BJ (cell line): Measurements from ENCODE around the gene CCDC187. TPM values are rescaled to one million over a fixed set of nuclear protein-coding genes. Genes with fewer than 3 reads are reported as not detected.

Experiments used
- CTCF ChIA-PET: fragments of 350-600 bp; formaldehyde crosslinking; extraction: SDS; loops from one replicate; lab custom pipeline; 2021; ENCODE audit warnings: antibody characterized with exemption, inconsistent platforms; lab: Yijun Ruan, JAX
- POLR2A ChIA-PET: fragments of 300-600 bp; sonication (Branson Sonifier 250); formaldehyde crosslinking; extraction: SDS; loops from one replicate; lab custom pipeline; 2021; ENCODE audit warnings: antibody characterized with exemption; lab: Charles Lee
- DNase-seq: peaks from one replicate; pipeline ENCODE4 v3.0.0-alpha.2; 2011; ENCODE audit warnings: low read depth
- H3K27me3 ChIP-seq: 2 replicates; pipeline ENCODE4 v1.6.0; 2011; ENCODE audit warnings: low read length; ENCODE audit not compliant: control insufficient read depth, insufficient read depth
- H3K36me3 ChIP-seq: 2 replicates; pipeline ENCODE4 v1.5.1; 2011; ENCODE audit warnings: low read length; ENCODE audit not compliant: control insufficient read depth, insufficient read depth
- H3K4me3 ChIP-seq: 2 replicates; pipeline ENCODE4 v1.5.1; 2011; ENCODE audit warnings: low read depth, mild to moderate bottlenecking, control low read depth, low read length
- polyA plus RNA-seq: library from polyadenylated mRNA; depleted of rRNA; stranded (reverse); fragments of >200 nt; gene quantifications from 2 replicates; pipeline ENCODE4 v1.2.3, GENCODE V29; 2011
- TF ChIP-seq, protein P1 (sequence below): IDR thresholded peaks from 2 replicates; pipeline ENCODE4 v1.5.1; 2011; ENCODE audit warnings: low read depth, mild to moderate bottlenecking, control low read depth, inconsistent platforms, low read length, moderate library complexity; ENCODE audit not compliant: insufficient read depth

CCDC187 gene
- polyA plus RNA-seq, 1 experiment, result not detected

DNA sequence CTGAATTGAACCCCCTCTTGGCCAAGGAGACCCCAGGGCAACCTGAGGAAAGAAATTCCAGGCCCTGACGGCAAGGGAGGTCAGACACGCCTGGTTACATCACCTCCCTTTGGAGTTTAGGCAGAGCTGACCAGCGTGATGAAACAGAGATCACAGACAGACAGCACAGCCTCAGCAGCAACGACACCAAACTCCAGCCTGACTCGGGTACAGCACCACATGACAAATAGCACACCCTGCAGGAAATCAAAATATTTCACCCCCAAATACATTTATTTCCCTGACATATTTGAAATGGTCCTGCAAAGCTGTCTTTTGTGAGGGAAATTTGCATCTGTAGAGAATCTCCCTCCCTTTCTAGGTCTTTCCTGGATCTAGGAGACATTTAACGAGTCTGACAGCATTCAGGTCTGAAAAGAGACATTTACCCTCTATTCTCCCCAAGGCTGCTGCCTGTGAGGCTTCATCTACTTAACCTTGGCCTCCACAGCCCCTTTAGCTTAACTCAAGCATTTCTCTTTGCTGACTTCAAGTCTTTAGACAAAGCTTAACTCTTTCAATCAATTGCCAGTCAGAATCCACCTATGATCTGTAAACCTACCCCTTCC, 60.9 kb downstream of the CCDC187 start:
- no peak overlapping the region for H3K4me3 ChIP-seq
- H3K36me3 ChIP-seq, result no peaks in the 10 kb centered on the region
- CTCF ChIA-PET, result interaction anchor here (0.8 to 1.2 kb wide), 2 partner anchors 16 to 18 kb away, joined by 3 read pairs; no protein-coding TSS in a partner anchor
- TF ChIP-seq, protein P1, sequence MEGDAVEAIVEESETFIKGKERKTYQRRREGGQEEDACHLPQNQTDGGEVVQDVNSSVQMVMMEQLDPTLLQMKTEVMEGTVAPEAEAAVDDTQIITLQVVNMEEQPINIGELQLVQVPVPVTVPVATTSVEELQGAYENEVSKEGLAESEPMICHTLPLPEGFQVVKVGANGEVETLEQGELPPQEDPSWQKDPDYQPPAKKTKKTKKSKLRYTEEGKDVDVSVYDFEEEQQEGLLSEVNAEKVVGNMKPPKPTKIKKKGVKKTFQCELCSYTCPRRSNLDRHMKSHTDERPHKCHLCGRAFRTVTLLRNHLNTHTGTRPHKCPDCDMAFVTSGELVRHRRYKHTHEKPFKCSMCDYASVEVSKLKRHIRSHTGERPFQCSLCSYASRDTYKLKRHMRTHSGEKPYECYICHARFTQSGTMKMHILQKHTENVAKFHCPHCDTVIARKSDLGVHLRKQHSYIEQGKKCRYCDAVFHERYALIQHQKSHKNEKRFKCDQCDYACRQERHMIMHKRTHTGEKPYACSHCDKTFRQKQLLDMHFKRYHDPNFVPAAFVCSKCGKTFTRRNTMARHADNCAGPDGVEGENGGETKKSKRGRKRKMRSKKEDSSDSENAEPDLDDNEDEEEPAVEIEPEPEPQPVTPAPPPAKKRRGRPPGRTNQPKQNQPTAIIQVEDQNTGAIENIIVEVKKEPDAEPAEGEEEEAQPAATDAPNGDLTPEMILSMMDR, result no peak
- POLR2A ChIA-PET, result no interaction called here
- peaks cover 5% of the 10 kb centered on the region for H3K27me3 ChIP-seq
- DNase-seq, result no peak

DNA sequence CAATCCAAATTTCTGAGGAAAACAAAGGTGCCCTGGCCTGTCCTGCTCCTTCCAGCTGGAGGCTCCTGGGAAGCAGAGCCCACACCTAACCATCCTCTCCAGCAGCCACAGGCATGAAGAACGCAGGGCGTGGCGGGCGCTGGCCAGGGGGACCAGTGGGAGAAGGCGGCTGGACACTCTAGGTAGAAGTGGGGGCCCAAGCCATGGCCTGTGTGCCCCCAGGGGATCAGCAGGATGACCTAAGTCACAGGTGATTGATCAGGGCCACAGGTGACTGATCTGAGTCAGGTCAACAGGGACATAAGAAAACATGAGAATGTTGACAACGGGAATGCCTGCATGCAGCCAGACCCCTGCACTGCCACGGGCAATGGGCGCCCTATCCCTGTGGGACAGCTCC, 61.6 kb downstream of the CCDC187 start:
- DNase-seq, result no peak
- Histone ChIP-seq H3K4me3 (no peak overlapping the region), H3K27me3 (peaks cover 4% of the 10 kb centered on the region), H3K36me3 (no peaks in the 10 kb centered on the region)
- TF ChIP-seq, protein P1, result no peak
- ChIA-PET POLR2A (no interaction called here), CTCF (interaction anchor here (0.8 to 1.2 kb wide), 2 partner anchors 16 to 17 kb away, joined by 3 read pairs; no protein-coding TSS in a partner anchor)

DNA sequence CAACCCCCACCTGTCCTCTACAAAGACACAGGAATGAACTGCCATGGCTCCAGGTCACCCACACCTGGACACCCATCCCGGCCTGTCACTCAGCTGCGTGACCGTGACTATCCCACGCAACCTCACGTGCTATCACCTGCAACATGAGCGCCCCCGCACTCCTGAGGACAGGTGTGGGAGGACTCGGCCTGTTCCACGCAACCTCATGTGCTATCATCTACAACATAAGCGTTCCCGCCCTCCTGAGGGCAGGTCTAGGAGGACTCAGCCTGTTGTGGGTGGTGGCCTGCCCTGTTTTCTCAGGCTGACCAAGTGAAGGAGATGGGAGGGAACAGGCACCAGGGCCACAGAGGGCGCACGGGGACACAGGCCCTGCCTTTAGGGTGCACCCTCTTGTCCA, 62.4 kb downstream of the CCDC187 start:
- no peak for DNase-seq
- Histone ChIP-seq H3K36me3 (peaks cover 3% of the 10 kb centered on the region), H3K27me3 (peaks cover under 1% of the 10 kb centered on the region; the same call in 1 of the 2 replicates), H3K4me3 (no peak overlapping the region)
- ChIA-PET POLR2A (no interaction called here), CTCF (no interaction called here)
- TF ChIP-seq, protein P1, result no peak

DNA sequence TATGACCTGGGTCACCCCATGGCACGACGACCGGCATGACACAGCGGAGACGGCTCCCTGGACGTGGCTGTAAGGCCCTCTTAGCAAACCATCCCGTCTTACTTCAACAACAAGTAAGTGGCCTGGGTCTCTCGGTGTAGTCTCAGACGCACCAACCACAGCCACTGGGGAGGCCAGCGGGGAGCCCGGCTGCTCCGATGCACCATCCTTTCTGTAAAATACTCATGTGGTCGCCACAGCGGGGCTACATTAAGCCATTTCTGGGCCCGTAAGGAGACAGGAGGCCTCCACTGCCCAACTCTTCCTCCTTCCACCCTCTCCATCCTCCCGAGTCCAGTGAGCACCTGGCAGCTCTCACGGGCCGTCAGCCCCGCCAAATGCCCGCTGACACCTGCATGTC, 63.0 kb downstream of the CCDC187 start:
- ChIA-PET CTCF (interaction anchor here (1.2 kb wide), 1 partner anchor 14 kb away, joined by 4 read pairs; no protein-coding TSS in a partner anchor), POLR2A (no interaction called here)
- Histone ChIP-seq H3K36me3 (peaks cover 4% of the 10 kb centered on the region), H3K27me3 (no peaks in the 10 kb centered on the region), H3K4me3 (no peak overlapping the region)
- DNase-seq, result no peak
- TF ChIP-seq, protein P1, result no peak

DNA sequence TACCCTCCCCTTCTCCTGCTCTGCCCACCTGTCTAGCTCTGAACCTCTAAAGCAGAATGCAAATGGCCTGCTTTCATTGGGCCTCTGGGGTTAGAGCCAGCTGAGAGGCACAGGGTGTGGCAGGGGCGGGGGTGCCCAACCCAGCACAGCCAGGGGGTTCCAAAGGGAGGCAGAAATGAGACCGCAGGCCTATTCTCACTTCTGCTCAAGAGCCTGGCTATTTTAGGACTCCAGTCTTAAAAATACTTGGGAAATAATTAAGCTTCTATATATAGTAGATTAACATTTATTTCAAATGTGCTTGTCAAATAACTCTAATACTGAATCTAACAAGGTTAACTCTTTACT, 63.9 kb downstream of the CCDC187 start:
- POLR2A ChIA-PET, result no interaction called here

More for the DNA sequence above, 63.9 kb downstream of the CCDC187 start:
- no peak for DNase-seq
- TF ChIP-seq, protein P1, result no peak
- H3K27me3 ChIP-seq, result no peaks in the 10 kb centered on the region
- CTCF ChIA-PET, result interaction anchor here (1.1 to 1.2 kb wide), 2 partner anchors 11 to 13 kb away, joined by 4 read pairs; no protein-coding TSS in a partner anchor
- no peak overlapping the region for H3K4me3 ChIP-seq
- H3K36me3 ChIP-seq, result peaks cover 6% of the 10 kb centered on the region
